HG03045 (cell line): ENCODE results near the gene KIR2DL1.
"Not testable (repeated sequence)": the region's sequence is repeated elsewhere in the genome, so short reads cannot be mapped to it uniquely, and the experiment has no call there.

ENCODE experiments used
- ATAC-seq: cut with Tn5 transposase; IDR thresholded peaks from one replicate; pipeline ENCODE4 v1.9.1; 2021; ENCODE audit warnings: mild to moderate bottlenecking, moderate library complexity; ENCODE audit not compliant: unreplicated experiment

KIR2DL1 gene

DNA sequence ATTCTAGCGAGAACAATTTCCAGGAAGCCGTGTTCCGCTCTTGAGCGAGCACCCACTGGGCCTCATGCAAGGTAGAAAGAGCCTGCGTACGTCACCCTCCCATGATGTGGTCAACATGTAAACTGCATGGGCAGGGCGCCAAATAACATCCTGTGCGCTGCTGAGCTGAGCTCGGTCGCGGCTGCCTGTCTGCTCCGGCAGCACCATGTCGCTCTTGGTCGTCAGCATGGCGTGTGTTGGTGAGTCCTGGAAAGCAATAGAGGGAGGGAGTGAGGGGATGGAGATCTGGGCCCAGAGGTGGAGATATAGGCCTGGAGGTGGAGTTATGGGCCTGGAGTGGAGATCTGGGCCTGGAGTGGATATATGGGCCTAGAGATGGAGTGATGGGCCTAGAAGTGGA is at the start of gene KIR2DL1:
Gene KIR2DL1, plus strand, starts transcription at position 148 of the 400 bp plus-strand sequence. Its CDS starts 58 bp downstream, at position 206.
- ATAC-seq, result not testable (repeated sequence)

GRCh38 chr19:54724142-54724541 is 45.5 kb upstream of the KIR2DL1 start, which contains the start of gene KIR3DL3:
TSS of gene KIR3DL3 (plus strand) at chr19:54724442. CDS start at chr19:54724497, 55 bp downstream.
- no peak for ATAC-seq

- ATAC-seq, result no peak
Observed at GRCh38 chr19:54724644-54725043, 44.9 kb upstream of the KIR2DL1 start.

DNA sequence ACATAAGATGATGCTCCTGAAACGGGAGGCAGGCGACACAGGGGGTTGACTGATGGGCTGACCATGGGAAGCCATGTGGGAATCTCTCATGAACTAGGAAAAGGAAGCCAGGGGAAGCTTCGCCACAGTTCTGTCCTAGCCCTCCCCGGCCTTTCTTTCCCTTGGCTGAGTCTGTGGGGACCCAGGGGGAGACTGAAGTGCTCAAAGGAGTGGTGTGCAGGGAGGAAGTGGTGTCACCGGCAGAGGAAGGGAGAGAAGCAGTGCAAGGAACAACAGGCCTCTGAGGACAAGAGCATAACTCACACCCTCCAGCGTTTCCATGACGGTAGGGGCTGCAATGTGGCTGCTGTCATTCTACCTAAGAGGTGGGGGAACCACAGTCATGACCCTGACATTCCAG is 44.3 kb upstream of the KIR2DL1 start:
- no peak for ATAC-seq

DNA sequence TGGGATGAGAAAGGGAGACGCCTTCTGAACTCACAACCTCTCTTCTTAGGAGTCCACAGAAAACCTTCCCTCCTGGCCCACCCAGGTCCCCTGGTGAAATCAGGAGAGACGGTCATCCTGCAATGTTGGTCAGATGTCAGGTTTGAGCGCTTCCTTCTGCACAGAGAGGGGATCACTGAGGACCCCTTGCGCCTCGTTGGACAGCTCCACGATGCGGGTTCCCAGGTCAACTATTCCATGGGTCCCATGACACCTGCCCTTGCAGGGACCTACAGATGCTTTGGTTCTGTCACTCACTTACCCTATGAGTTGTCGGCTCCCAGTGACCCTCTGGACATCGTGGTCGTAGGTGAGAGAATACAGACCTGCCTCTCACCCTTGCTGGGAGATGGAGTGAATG is 42.0 kb upstream of the KIR2DL1 start:
- ATAC-seq, result no peak

DNA sequence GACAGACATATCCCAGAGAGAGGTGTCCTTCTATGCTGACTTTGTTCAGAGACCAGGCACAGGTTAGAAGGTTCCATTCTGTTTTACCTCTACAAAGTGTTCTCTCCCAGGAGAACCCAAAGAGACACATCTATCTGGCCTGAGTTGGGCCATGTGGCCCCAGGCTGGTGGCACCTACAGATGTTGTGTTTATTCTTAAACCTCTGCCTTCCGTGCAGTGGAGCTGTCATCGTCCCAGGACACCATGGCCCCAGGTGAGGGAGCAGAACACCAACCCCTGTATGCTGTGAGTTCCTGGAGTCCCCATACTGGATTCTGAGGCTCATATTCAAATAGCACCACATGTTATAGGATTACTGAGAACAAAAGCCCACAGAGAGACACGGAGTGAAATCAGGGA is 41.4 kb upstream of the KIR2DL1 start:
- ATAC-seq, result no peak

DNA sequence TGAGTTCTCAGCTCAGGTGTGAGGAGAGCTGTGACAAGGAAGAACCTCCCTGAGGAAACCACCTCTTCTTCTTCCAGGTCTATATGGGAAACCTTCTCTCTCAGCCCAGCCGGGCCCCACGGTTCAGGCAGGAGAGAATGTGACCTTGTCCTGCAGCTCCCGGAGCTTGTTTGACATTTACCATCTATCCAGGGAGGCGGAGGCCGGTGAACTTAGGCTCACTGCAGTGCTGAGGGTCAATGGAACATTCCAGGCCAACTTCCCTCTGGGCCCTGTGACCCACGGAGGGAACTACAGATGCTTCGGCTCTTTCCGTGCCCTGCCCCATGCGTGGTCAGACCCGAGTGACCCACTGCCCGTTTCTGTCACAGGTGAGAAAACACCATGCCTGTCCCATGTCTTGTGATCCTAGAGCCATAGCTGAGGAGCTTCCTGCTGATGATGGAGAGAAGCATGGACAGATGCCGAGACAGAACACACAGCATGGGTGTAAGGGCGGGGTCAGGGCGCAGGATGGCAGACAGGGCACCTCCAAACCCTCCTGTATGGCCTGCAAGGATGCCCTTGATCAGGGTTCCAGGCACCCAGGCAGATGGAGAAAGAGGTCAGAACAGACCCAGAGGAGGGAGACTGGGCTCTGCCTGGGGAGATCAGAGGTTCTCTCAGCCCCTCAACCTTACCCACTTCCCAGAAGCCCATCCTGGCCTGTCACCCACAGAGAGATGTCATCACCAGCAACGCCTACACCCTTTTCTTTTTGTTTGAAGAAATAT is 40.0 kb upstream of the KIR2DL1 start:
- no peak for ATAC-seq

- no peak for ATAC-seq
Observed at GRCh38 chr19:54731191-54731590, 38.4 kb upstream of the KIR2DL1 start.

DNA sequence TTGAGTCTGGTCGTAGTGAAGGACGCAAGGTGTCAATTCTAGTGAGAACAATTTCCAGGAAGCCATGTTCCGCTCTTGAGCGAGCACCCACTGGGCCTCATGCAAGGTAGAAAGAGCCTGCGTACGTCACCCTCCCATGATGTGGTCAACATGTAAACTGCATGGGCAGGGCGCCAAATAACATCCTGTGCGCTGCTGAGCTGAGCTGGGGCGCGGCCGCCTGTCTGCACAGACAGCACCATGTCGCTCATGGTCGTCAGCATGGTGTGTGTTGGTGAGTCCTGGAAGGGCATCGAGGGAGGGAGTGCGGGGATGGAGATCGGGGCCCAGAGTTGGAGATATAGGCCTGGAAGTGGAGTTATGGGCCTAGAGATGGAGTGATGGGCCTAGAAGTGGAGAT is 31.3 kb upstream of the KIR2DL1 start, which contains the start of gene KIR2DL3:
Gene KIR2DL3, plus strand, starts transcription at position 208 of the 400 bp plus-strand sequence. Its CDS starts 33 bp downstream, at position 241.
- not testable (repeated sequence) for ATAC-seq

DNA sequence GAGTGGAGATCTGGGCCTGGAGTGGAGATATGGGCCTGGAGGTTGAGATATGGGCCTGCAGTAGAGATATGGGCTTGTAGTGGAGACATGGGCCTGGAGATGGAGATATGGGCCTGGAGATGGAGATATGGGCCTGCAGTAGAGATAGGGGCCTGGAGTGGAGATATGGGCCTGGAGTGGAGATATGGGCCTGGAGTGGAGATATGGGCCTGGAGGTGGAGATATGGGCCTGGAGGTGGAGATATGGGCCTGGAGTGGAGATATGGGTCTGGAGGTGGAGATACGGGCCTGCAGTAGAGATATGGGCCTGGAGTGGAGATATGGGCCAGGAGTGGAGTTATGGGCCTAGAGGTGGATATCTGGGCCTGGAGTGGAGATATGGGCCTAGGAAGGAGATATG is 30.9 kb upstream of the KIR2DL1 start:
- no peak for ATAC-seq

- no peak for ATAC-seq
Observed at GRCh38 chr19:54739587-54740497, 29.8 kb upstream of the KIR2DL1 start.

DNA sequence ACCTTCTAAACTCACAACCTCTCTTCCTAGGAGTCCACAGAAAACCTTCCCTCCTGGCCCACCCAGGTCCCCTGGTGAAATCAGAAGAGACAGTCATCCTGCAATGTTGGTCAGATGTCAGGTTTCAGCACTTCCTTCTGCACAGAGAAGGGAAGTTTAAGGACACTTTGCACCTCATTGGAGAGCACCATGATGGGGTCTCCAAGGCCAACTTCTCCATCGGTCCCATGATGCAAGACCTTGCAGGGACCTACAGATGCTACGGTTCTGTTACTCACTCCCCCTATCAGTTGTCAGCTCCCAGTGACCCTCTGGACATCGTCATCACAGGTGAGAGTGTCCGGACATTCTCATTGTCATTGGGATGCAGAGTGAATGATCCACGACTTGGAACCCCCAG is 27.6 kb upstream of the KIR2DL1 start:
- ATAC-seq, result not testable (repeated sequence)

- ATAC-seq, result not testable (repeated sequence)
Observed at GRCh38 chr19:54744080-54744479, 25.5 kb upstream of the KIR2DL1 start.

GRCh38 chr19:54747614-54748322 is 21.8 kb upstream of the KIR2DL1 start:
- not testable (repeated sequence) for ATAC-seq

GRCh38 chr19:54750276-54750675 is 19.3 kb upstream of the KIR2DL1 start:
- not testable (repeated sequence) for ATAC-seq

DNA sequence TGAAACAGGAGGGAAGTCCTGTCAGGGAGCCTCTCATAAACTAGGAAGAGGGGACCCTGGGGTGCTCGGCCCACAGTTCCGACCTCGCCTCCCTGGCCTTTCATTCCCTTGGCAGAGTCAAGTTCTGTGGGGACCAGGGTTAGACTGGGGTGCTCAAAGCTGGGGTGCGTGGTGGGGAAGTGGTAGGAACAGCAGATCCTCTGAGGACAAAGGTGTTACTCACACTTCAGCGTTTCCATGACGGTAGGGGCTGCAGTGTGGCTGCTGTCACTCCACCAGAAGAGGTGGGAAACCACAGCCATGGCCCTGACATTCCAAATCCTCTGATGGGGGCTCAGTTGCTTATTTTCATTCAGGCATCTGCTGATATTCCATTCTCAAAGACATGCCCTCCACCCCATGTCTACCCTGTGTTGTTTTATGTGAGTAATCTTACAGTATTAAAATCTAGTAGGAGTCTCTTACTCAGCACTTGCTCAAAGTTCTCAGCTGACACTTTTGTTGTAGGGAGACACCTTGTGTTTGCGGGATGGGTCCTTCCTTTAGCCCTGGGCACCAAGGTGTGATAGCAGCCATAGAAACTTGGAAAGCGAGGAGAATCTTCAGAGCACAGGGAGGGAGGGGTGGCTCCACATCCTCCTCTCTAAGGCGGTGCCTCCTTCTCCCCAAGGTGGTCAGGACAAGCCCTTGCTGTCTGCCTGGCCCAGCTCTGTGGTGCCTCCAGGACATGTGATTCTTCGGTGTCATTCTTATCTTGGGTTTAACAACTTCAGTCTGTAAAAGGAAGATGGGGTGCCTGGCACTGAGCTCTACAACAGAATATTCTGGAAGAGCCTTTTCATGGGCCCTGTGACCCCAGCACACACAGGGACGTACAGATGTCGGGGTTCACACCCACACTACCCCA is 13.1 kb upstream of the KIR2DL1 start:
- ATAC-seq, result not testable (repeated sequence)

GRCh38 chr19:54758577-54758976 is 11.0 kb upstream of the KIR2DL1 start:
- not testable (repeated sequence) for ATAC-seq

- ATAC-seq, result not testable (repeated sequence)
Observed at GRCh38 chr19:54764219-54764618, 5.4 kb upstream of the KIR2DL1 start.

DNA sequence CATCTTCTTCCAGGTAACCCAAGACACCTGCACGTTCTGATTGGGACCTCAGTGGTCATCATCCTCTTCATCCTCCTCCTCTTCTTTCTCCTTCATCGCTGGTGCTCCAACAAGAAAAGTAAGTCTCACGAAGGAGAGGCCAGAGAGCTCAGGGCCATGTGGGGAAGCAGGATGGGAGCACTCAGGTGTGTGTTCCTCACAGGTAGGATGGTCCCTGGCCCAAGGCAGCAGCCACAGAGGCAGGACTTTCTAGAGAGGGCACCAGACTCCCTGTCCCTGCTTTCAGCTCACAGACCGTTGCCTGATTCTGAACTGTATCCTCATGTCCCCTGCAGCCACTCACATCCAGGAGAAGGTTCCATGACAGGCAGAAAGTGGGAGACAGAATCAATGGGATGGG is 3.1 kb upstream of the KIR2DL1 start:
- ATAC-seq, result not testable (repeated sequence)

DNA sequence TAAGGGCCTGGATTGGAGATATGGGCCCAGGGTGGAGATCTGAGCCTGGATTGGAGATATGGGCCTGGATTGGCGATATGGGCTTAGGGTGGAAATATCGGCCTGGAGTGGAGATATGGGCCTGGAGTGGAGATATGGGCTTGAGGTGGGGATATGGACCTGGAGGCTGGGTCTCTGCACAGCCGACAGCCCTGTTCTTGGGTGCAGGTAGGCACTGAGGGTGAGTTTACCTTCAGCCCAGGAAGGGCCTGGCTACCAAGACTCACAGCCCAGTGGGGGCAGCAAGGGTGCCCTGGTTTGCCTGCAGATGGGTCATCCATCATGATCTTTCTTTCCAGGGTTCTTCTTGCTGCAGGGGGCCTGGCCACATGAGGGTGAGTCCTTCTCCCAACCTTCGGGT is 918 bp downstream of the KIR2DL1 start:
- ATAC-seq, result not testable (repeated sequence)
